Kidney (tissue), 14 donors: ENCODE measurements around the gene COL15A1. TPM values are rescaled to one million over a fixed set of nuclear protein-coding genes. Genes with fewer than 3 reads are reported as not detected.

ENCODE experiments used
- DNase-seq, 5 donors: peaks; one replicate each; pipeline ENCODE4 v3.0.0-alpha.2; 2013 to 2020
- FAIRE-seq: peaks from 2 replicates; lab custom pipeline; 2012; peaks lifted over from hg19 to GRCh38; lab: Jason Lieb, UNC
- H3K27ac ChIP-seq, 2 donors: one replicate each; pipeline ENCODE4 v1.7.0; 2013; ENCODE audit warnings: low read depth in 2 of 2, low read length in 2 of 2, inconsistent platforms in 1 of 2
- H3K27me3 ChIP-seq: one replicate; pipeline ENCODE4 v1.7.1; 2013; ENCODE audit warnings: low read length, inconsistent platforms; ENCODE audit not compliant: control insufficient read depth, insufficient read depth
- H3K36me3 ChIP-seq, 3 donors: one replicate each; pipeline versions ENCODE4 v1.7.0 to v1.7.1; 2013; ENCODE audit warnings: low read length in 3 of 3, control low read depth in 1 of 3, inconsistent platforms in 1 of 3; ENCODE audit not compliant: insufficient read depth in 3 of 3, control insufficient read depth in 2 of 3
- H3K4me1 ChIP-seq, 3 donors: one replicate each; pipeline versions ENCODE4 v1.7.0 to v1.7.1; 2013; ENCODE audit warnings: low read length in 3 of 3, inconsistent platforms in 1 of 3, low read depth in 1 of 3; ENCODE audit not compliant: control insufficient read depth in 2 of 3, insufficient read depth in 2 of 3
- H3K4me3 ChIP-seq, 3 donors: one replicate each; pipeline versions ENCODE4 v1.7.0 to v1.8.1; 2013; ENCODE audit warnings: low read length in 3 of 3, control low read depth in 1 of 3, inconsistent platforms in 1 of 3
- H3K9ac ChIP-seq, 3 donors: one replicate each; pipeline versions ENCODE4 v1.7.0 to v1.7.1; 2013; ENCODE audit warnings: low read length in 3 of 3, control low read depth in 1 of 3, inconsistent platforms in 1 of 3
- H3K9me3 ChIP-seq, 3 donors: one replicate each; pipeline versions ENCODE4 v1.7.0 to v1.7.1; 2013; ENCODE audit warnings: low read length in 3 of 3, control low read depth in 1 of 3, inconsistent platforms in 1 of 3; ENCODE audit not compliant: control insufficient read depth in 2 of 3, insufficient read depth in 1 of 3
- intact Hi-C: fragments of 100-400 bp; cut with DNase I; formaldehyde crosslinking; loops from one replicate; pipeline ENCODE4 v1.11.1; 2022
- polyA plus RNA-seq: library from polyadenylated mRNA; stranded (reverse); fragments of 350-450 nt; fragmentation: Illumina TruSeq; extraction: RNeasy Lipid Tissue Mini Kit (QIAGEN cat#74804); gene quantifications from one replicate; pipeline ENCODE4 v1.2.3, GENCODE V29; 2014; ENCODE audit warnings: low read depth, low replicate concordance; ENCODE audit not compliant: insufficient read depth
- total RNA-seq: library from RNA; stranded (reverse); fragmentation: NEBNext Ultra II Directional; extraction: Animal tissue kit (Norgen Biotek cat#: 25700); gene quantifications from one replicate; pipeline ENCODE4 v1.2.1, GENCODE V29; 2021
- TF ChIP-seq, protein P1 (sequence below): IDR thresholded peaks from 3 replicates; pipeline ENCODE4 v1.5.1; 2012; ENCODE audit warnings: mild to moderate bottlenecking, moderate library complexity, borderline replicate concordance; ENCODE audit not compliant: insufficient read depth; ENCODE audit errors: extremely low read depth
- donor health status: control.
- donor health status: control.
- donor health status: control.
- donor health status: control.
- donor health status: control.
- donor health status: DM: yes; HTN: yes; CAD: no.
- donor health status: Normal renal cell carcinoma (clear cell type).

The COL15A1 gene
- total and polyA plus RNA-seq, 2 donors from 2014 or later: 4.7 to 42.0 TPM

GRCh38 chr9:99087462-99087861 lies 143.8 kb downstream of the COL15A1 start:
- Histone ChIP-seq H3K9ac (no peak overlapping the region), H3K4me1 (no peaks in the 10 kb centered on the region), H3K27me3 (no peaks in the 10 kb centered on the region), H3K27ac (no peak overlapping the region), H3K9me3 (peaks cover 0 to 5% (median 0%) of the 10 kb centered on the region in 3 donors), H3K4me3 (no peak overlapping the region), H3K36me3 (no peaks in the 10 kb centered on the region)
- TF ChIP-seq, protein P1, sequence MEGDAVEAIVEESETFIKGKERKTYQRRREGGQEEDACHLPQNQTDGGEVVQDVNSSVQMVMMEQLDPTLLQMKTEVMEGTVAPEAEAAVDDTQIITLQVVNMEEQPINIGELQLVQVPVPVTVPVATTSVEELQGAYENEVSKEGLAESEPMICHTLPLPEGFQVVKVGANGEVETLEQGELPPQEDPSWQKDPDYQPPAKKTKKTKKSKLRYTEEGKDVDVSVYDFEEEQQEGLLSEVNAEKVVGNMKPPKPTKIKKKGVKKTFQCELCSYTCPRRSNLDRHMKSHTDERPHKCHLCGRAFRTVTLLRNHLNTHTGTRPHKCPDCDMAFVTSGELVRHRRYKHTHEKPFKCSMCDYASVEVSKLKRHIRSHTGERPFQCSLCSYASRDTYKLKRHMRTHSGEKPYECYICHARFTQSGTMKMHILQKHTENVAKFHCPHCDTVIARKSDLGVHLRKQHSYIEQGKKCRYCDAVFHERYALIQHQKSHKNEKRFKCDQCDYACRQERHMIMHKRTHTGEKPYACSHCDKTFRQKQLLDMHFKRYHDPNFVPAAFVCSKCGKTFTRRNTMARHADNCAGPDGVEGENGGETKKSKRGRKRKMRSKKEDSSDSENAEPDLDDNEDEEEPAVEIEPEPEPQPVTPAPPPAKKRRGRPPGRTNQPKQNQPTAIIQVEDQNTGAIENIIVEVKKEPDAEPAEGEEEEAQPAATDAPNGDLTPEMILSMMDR: no peak
- FAIRE-seq: no peak
- no peak for DNase-seq
- intact Hi-C loops: no loop called here

DNA sequence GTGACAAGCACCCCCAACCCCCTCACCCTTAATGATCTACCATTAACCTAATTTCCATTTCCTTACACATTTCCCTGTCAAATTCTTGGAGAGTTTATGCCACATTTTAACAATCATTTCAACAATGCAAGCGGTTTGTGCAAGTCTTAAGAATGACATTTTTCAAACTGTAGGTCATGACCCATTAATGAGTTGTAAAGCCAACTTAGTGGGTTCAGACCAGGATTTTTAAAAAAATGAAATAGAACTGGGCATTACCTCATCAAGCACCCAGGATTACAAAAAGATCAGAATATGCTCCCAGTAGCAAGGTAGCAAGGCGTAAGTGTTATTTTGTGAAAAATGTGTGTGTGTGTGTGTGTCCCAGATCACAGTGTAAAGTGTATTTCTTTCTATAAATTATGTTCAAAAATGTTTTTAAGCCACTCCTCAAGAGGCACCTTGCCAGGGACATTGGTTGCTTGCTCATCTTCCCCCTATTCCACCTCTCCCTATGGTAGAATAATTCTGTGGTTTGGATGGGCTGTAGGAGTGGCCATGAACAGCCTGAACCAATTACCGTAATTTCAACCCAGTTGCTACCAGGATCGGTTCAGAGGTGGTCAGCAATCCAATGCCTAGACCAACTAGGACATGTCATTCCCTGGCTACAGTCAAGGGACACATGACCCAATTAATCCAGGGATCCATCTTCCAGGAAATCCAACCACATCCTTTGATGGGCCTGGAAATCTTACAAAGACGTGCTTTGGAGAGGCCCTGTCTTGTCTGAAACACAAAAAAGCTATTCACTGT lies 146.8 kb downstream of the COL15A1 start:
- intact Hi-C loops: no loop called here
- TF ChIP-seq, protein P1: no peak

DNA sequence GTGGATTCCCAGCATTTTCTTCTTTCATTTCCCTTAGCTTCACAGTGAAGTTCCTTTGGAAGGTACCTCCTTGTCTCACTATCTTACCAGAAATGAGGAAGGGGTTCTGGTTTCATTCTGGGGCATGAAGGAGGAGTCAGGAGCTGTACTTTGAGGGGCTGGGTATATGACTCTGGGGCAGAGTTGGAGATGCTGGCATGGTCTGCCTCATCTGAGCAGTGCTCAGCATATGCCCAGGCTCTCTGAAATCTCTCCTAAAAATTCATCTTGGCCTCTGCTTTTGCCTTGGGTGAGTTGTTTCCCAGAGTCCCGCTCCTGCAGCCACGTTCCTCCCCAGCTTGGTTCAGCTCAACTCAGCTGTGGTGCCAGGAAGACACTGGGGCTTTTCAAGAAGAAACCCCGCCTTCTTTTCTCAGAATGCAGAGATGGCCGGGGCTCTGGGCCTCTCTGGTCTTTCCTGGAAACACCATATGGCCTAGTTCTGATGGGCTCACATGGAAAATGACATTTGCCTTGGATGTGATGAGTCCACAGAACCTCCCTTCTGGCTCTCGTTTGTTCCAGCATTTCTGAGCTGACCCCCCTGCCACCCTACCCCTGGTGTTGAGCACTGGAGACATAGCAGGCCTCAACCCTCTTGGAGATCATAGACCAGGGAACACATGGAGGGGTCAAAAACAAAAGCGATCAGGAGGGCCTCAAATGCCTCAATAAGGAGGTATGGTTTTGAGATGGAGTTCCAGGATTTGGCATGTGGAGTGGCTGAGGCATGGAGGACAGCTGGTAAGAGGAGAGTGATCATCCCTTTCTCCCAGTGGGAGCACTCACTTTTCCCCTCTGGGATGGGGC lies 149.2 kb downstream of the COL15A1 start:
- no peak for DNase-seq
- TF ChIP-seq, protein P1: no peak
- no peak overlapping the region for H3K9ac ChIP-seq

More for the DNA sequence above, 146.8 kb downstream of the COL15A1 start:
- Histone ChIP-seq H3K36me3 (no peaks in the 10 kb centered on the region), H3K4me1 (no peaks in the 10 kb centered on the region), H3K9ac (no peak overlapping the region), H3K27me3 (no peaks in the 10 kb centered on the region), H3K4me3 (no peak overlapping the region), H3K27ac (no peak overlapping the region), H3K9me3 (peaks cover 0 to 5% (median 0%) of the 10 kb centered on the region in 3 donors)
- no peak for DNase-seq
- no peak for FAIRE-seq

More for the DNA sequence above, 149.2 kb downstream of the COL15A1 start:
- Histone ChIP-seq H3K27me3 (no peaks in the 10 kb centered on the region), H3K4me1 (no peaks in the 10 kb centered on the region), H3K4me3 (no peak overlapping the region), H3K9me3 (peaks cover 0 to 5% (median 0%) of the 10 kb centered on the region in 3 donors), H3K27ac (no peak overlapping the region), H3K36me3 (no peaks in the 10 kb centered on the region)
- no peak for FAIRE-seq
- intact Hi-C loops: no loop called here
